Measurements from ENCODE around the gene ANO1. TPM values are rescaled to one million over a fixed set of nuclear protein-coding genes. Genes with fewer than 3 reads are reported as not detected.

Gene ANO1
- total RNA-seq, 4 donors from 2014 or later: 22.5 to 57.6 (median 41.4) TPM

DNA sequence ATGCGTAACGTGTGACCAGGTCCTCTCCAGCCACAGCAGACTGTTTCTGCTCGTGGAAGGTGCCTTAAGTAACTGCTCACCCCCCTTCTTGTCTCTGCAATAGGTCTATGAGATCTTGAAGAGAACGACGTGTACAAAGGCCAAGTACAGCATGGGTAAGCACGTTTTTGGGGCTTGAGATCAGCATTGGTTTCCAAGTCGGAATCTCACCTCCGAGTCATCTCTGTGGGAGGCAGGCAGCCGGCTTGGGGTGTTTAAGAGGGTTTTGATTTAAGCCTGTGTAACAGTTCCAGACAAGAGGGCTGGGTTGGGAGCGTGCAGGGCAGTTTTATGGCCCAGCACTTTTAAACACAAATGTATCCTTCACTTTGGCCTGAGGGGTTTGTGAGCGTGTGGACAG lies 30.1 kb downstream of the ANO1 start:
- peaks cover 0 to 35% (median 2%) of the 10 kb centered on the region in 3 donors for H3K4me1 ChIP-seq
- H3K27ac ChIP-seq: peak overlapping the region in 1 of 4 donors; percentile 30
- no peak for ATAC-seq
- WGBS, 2 donors (ENCODE audit: low coverage in 1 of 2): 58% methylated on average over 8 of the region's 11 CpGs; no CpG with 5 or more reads in 1 of the 2 donors
- no peak overlapping the region for H3K4me3 ChIP-seq
- H3K36me3 ChIP-seq: no peaks in the 10 kb centered on the region
- H3K9me3 ChIP-seq: no peaks in the 10 kb centered on the region
- TF ChIP-seq EP300 (IDR thresholded peaks at IDR 0.05): no peak
- TF ChIP-seq POLR2AphosphoS5 (IDR thresholded peaks at IDR 0.05): no peak
- TF ChIP-seq POLR2A (IDR thresholded peaks at IDR 0.05): no peak
- TF ChIP-seq, protein P1, sequence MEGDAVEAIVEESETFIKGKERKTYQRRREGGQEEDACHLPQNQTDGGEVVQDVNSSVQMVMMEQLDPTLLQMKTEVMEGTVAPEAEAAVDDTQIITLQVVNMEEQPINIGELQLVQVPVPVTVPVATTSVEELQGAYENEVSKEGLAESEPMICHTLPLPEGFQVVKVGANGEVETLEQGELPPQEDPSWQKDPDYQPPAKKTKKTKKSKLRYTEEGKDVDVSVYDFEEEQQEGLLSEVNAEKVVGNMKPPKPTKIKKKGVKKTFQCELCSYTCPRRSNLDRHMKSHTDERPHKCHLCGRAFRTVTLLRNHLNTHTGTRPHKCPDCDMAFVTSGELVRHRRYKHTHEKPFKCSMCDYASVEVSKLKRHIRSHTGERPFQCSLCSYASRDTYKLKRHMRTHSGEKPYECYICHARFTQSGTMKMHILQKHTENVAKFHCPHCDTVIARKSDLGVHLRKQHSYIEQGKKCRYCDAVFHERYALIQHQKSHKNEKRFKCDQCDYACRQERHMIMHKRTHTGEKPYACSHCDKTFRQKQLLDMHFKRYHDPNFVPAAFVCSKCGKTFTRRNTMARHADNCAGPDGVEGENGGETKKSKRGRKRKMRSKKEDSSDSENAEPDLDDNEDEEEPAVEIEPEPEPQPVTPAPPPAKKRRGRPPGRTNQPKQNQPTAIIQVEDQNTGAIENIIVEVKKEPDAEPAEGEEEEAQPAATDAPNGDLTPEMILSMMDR (IDR thresholded peaks at IDR 0.05): no peak
- H3K27me3 ChIP-seq: no peaks in the 10 kb centered on the region

DNA sequence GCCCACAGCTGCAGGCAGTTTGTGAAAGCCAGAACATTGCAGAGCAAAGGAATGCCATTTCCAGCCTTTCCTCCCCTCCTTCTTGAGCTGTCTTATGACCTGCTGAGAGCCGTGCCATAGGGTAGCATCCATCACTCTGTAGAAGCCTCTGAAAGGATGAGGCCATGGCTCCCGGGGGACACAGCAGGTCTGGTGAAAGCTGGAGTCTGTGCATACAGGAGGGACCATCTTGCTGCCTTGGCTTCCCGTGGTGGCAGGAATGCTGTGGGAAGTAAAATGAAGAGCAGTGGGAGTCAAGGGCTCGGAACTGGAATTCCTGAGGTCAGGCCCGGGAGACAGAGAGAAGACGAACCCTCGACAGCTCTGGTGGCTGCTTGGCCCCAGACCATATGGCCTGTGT lies 30.9 kb downstream of the ANO1 start:
- Histone ChIP-seq H3K36me3 (no peaks in the 10 kb centered on the region), H3K9me3 (no peaks in the 10 kb centered on the region), H3K4me1 (peaks cover 0 to 35% (median 2%) of the 10 kb centered on the region in 3 donors), H3K27me3 (no peaks in the 10 kb centered on the region), H3K4me3 (no peak overlapping the region), H3K27ac (peak overlapping the region in 1 of 4 donors; percentile 25)
- 60 to 71% methylated on average over 1 to 2 of the region's 7 CpGs for WGBS, 2 donors (ENCODE audit: low coverage in 1 of 2)
- TF ChIP-seq POLR2AphosphoS5 (IDR thresholded peaks at IDR 0.05) (no peak), EP300 (IDR thresholded peaks at IDR 0.05) (no peak), POLR2A (IDR thresholded peaks at IDR 0.05) (no peak)
- TF ChIP-seq, protein P1 (IDR thresholded peaks at IDR 0.05): no peak
- no peak for ATAC-seq

DNA sequence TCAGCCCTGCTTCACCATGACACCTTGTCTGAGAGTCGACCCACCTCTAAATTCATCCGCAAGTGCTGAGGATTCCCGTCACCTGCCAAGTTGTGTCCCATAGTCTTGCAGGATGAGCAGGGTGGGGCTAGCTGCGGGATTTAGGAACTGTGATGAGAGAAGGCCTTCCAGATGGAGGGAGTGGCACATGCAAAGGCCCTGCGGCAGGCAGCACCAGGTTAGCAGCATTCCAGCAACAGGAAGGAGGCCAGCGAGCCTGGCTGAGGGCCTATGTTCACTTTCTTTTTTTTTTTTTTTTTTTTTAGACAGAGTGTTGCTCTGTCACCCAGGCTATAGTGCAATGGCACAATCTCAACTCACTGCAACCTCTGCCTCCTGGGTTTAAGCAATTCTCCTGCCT lies 31.8 kb downstream of the ANO1 start:
- H3K27me3 ChIP-seq: no peaks in the 10 kb centered on the region
- peaks cover 0 to 35% (median 2%) of the 10 kb centered on the region in 3 donors for H3K4me1 ChIP-seq
- no peak for TF ChIP-seq EP300 (IDR thresholded peaks at IDR 0.05)
- TF ChIP-seq, protein P1 (IDR thresholded peaks at IDR 0.05): no peak
- no peak for TF ChIP-seq POLR2A (IDR thresholded peaks at IDR 0.05)
- TF ChIP-seq POLR2AphosphoS5 (IDR thresholded peaks at IDR 0.05): no peak
- H3K9me3 ChIP-seq: no peaks in the 10 kb centered on the region
- no peak for ATAC-seq
- no peak overlapping the region for H3K4me3 ChIP-seq
- WGBS, 2 donors (ENCODE audit: low coverage in 1 of 2): 95% methylated on average over 3 of the region's 6 CpGs; no CpG with 5 or more reads in 1 of the 2 donors
- peak overlapping the region in 1 of 4 donors; percentile 4 for H3K27ac ChIP-seq
- no peaks in the 10 kb centered on the region for H3K36me3 ChIP-seq

DNA sequence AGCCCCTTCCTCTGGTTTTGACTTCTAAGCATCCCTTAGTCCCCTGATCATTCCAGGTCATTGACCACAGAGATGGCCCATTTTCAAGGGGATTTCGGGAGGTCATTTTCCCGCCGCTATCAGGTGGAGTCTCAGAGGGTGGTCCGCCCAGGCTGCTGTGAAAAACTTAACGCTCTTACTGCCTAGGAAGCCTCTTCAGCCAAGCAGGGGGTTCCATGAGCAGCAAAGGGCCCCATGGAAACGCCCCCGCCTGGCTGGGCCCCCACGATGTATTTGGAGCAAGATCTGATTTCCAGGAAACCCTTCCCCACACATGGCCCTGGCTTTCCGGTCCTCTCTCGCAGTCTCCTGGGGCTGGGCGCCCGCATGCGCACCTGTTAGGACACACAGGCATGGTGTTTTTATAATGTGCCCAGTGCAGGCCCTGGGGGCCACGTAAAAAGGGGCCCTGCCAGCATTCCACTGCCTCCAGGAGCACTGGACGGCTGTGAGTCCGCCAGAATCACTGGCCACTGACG lies 32.5 kb downstream of the ANO1 start:
- WGBS, 2 donors (ENCODE audit: low coverage in 1 of 2): 69 to 70% methylated on average over 8 to 9 of the region's 17 CpGs
- no peak overlapping the region for H3K4me3 ChIP-seq
- no peak for ATAC-seq
- no peaks in the 10 kb centered on the region for H3K27me3 ChIP-seq
- H3K9me3 ChIP-seq: no peaks in the 10 kb centered on the region
- peaks cover 0 to 29% (median 2%) of the 10 kb centered on the region in 3 donors for H3K4me1 ChIP-seq
- H3K27ac ChIP-seq: peak overlapping the region in 2 of 4 donors; percentile 48 to 69
- no peaks in the 10 kb centered on the region for H3K36me3 ChIP-seq
- TF ChIP-seq, protein P1 (IDR thresholded peaks at IDR 0.05): no peak
- TF ChIP-seq EP300 (IDR thresholded peaks at IDR 0.05): no peak
- TF ChIP-seq POLR2A (IDR thresholded peaks at IDR 0.05): no peak
- no peak for TF ChIP-seq POLR2AphosphoS5 (IDR thresholded peaks at IDR 0.05)
